Activated T-cell treated with anti-CD3 and anti-CD28 coated beads for 24 hours (primary cell): Measurements from ENCODE around the gene P2RY8.
"Not testable (repeated sequence)": the region's sequence is repeated elsewhere in the genome, so short reads cannot be mapped to it uniquely, and the experiment has no call there.

Source experiments
- DNase-seq: peaks from one replicate; pipeline ENCODE4 v3.0.0-alpha.2; 2020; ENCODE audit warnings: low read depth

P2RY8 gene

GRCh38 chrX:1444561-1445500 is 92.2 kb downstream of the P2RY8 start:
- DNase-seq, result no peak

GRCh38 chrX:1443496-1444075 is 93.4 kb downstream of the P2RY8 start:
- no peak for DNase-seq

GRCh38 chrX:1442724-1443367 is 94.1 kb downstream of the P2RY8 start:
- no peak for DNase-seq

GRCh38 chrX:1442016-1442665 is 94.8 kb downstream of the P2RY8 start:
- no peak for DNase-seq

- DNase-seq, result no peak
These were observed 96.5 kb downstream of the P2RY8 start for GRCh38 chrX:1440506-1440905.

- no peak for DNase-seq
These were observed 101.6 kb downstream of the P2RY8 start for GRCh38 chrX:1435241-1435895.

GRCh38 chrX:1434871-1435240 is 102.1 kb downstream of the P2RY8 start:
- no peak for DNase-seq

GRCh38 chrX:1433646-1434357 is 103.2 kb downstream of the P2RY8 start:
- DNase-seq, result no peak

- DNase-seq, result no peak
These were observed 106.5 kb downstream of the P2RY8 start for GRCh38 chrX:1430451-1430850.

- DNase-seq, result no peak
These were observed 109.2 kb downstream of the P2RY8 start for GRCh38 chrX:1427756-1428155.

GRCh38 chrX:1426321-1426720 is 110.7 kb downstream of the P2RY8 start:
- not testable (repeated sequence) for DNase-seq

GRCh38 chrX:1425381-1425780 is 111.6 kb downstream of the P2RY8 start:
- no peak for DNase-seq

GRCh38 chrX:1424147-1424851 is 112.7 kb downstream of the P2RY8 start:
- DNase-seq, result no peak

- no peak for DNase-seq
These were observed 113.8 kb downstream of the P2RY8 start for GRCh38 chrX:1423215-1423614.

- no peak for DNase-seq
These were observed 114.9 kb downstream of the P2RY8 start for GRCh38 chrX:1422135-1422465.

GRCh38 chrX:1421433-1422134 is 115.4 kb downstream of the P2RY8 start:
- DNase-seq, result no peak

- DNase-seq, result no peak
These were observed 116.6 kb downstream of the P2RY8 start for GRCh38 chrX:1420371-1420770.

GRCh38 chrX:1419545-1420355 is 117.2 kb downstream of the P2RY8 start:
- no peak for DNase-seq

GRCh38 chrX:1418901-1419544 is 118.0 kb downstream of the P2RY8 start:
- DNase-seq, result no peak
